ENCODE data around the gene GFPT2.

Gene GFPT2

GRCh38 chr5:180352116-180353047, 754 bp downstream of the GFPT2 start:
- H3K4me3 ChIP-seq (ENCODE audit: low read depth, low read length): peak overlapping the region; percentile 81

GRCh38 chr5:180350711-180351465, 2.2 kb downstream of the GFPT2 start:
- H3K4me3 ChIP-seq (ENCODE audit: low read depth, low read length): no peak overlapping the region

GRCh38 chr5:180350296-180350695, 2.8 kb downstream of the GFPT2 start:
- H3K4me3 ChIP-seq (ENCODE audit: low read depth, low read length): no peak overlapping the region

GRCh38 chr5:180349391-180349790, 3.7 kb downstream of the GFPT2 start:
- H3K4me3 ChIP-seq (ENCODE audit: low read depth, low read length): no peak overlapping the region

- no peak overlapping the region for H3K4me3 ChIP-seq (ENCODE audit: low read depth, low read length)
Observed at GRCh38 chr5:180348336-180348735, 4.8 kb downstream of the GFPT2 start.

GRCh38 chr5:180347702-180348101, 5.4 kb downstream of the GFPT2 start:
- no peak overlapping the region for H3K4me3 ChIP-seq (ENCODE audit: low read depth, low read length)

GRCh38 chr5:180346358-180346757, 6.8 kb downstream of the GFPT2 start:
- H3K4me3 ChIP-seq (ENCODE audit: low read depth, low read length): no peak overlapping the region

GRCh38 chr5:180345781-180346180, 7.4 kb downstream of the GFPT2 start:
- no peak overlapping the region for H3K4me3 ChIP-seq (ENCODE audit: low read depth, low read length)

GRCh38 chr5:180345186-180345585, 8.0 kb downstream of the GFPT2 start:
- H3K4me3 ChIP-seq (ENCODE audit: low read depth, low read length): no peak overlapping the region

- H3K4me3 ChIP-seq (ENCODE audit: low read depth, low read length): no peak overlapping the region
Observed at GRCh38 chr5:180344696-180344999, 8.5 kb downstream of the GFPT2 start.

- H3K4me3 ChIP-seq (ENCODE audit: low read depth, low read length): no peak overlapping the region
Observed at GRCh38 chr5:180343831-180344695, 9.1 kb downstream of the GFPT2 start.

GRCh38 chr5:180343110-180343830, 9.9 kb downstream of the GFPT2 start:
- no peak overlapping the region for H3K4me3 ChIP-seq (ENCODE audit: low read depth, low read length)

GRCh38 chr5:180341595-180341994, 11.5 kb downstream of the GFPT2 start:
- no peak overlapping the region for H3K4me3 ChIP-seq (ENCODE audit: low read depth, low read length)

- H3K4me3 ChIP-seq (ENCODE audit: low read depth, low read length): no peak overlapping the region
Observed at GRCh38 chr5:180340856-180341255, 12.3 kb downstream of the GFPT2 start.

GRCh38 chr5:180339583-180340183, 13.5 kb downstream of the GFPT2 start:
- no peak overlapping the region for H3K4me3 ChIP-seq (ENCODE audit: low read depth, low read length)

- H3K4me3 ChIP-seq (ENCODE audit: low read depth, low read length): no peak overlapping the region
Observed at GRCh38 chr5:180338001-180338707, 15.0 kb downstream of the GFPT2 start.

- no peak overlapping the region for H3K4me3 ChIP-seq (ENCODE audit: low read depth, low read length)
Observed at GRCh38 chr5:180336234-180337020, 16.7 kb downstream of the GFPT2 start.

GRCh38 chr5:180335614-180336233, 17.4 kb downstream of the GFPT2 start:
- H3K4me3 ChIP-seq (ENCODE audit: low read depth, low read length): no peak overlapping the region

Data from iPS-11a (cell line).